Measurements from ENCODE around the gene AXL.

DNA sequence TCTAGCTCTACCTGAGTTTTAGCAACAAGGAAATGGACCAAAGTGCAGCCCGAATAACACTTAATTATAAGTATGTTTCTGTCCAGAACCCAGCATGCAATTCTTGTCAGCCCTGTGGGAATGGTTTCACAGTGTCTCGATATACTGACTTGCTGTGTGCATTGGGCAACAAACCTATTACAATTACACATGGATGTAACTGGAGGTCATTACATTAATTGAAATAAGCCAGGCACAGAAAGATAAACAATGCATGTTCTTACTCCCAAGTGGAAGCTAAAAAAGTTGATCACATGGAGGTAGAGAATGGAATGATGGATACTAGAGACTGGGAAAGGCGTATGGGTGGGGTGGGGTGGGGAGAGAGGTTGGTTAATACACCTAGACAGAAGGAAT, 31.1 kb upstream of the AXL start:
- TF ChIP-seq, protein P1, sequence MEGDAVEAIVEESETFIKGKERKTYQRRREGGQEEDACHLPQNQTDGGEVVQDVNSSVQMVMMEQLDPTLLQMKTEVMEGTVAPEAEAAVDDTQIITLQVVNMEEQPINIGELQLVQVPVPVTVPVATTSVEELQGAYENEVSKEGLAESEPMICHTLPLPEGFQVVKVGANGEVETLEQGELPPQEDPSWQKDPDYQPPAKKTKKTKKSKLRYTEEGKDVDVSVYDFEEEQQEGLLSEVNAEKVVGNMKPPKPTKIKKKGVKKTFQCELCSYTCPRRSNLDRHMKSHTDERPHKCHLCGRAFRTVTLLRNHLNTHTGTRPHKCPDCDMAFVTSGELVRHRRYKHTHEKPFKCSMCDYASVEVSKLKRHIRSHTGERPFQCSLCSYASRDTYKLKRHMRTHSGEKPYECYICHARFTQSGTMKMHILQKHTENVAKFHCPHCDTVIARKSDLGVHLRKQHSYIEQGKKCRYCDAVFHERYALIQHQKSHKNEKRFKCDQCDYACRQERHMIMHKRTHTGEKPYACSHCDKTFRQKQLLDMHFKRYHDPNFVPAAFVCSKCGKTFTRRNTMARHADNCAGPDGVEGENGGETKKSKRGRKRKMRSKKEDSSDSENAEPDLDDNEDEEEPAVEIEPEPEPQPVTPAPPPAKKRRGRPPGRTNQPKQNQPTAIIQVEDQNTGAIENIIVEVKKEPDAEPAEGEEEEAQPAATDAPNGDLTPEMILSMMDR (IDR thresholded peaks at IDR 0.05): no peak
- TF ChIP-seq POLR2A (IDR thresholded peaks at IDR 0.05): no peak

Measured in Peyer's patch (tissue), 4 donors.